Activated T-helper 1 cell treated with Interleukin-2 at 50 U/mL for 16 hours (primary cell): ENCODE results near the gene B3GALNT1.
"Not testable (repeated sequence)": the region's sequence is repeated elsewhere in the genome, so short reads cannot be mapped to it uniquely, and the experiment has no call there.

Experiments
- DNase-seq: peaks from one replicate; pipeline ENCODE4 v3.0.0-alpha.2; 2020; ENCODE audit warnings: low read depth

The B3GALNT1 gene

GRCh38 chr3:161073181-161073580 is 32.0 kb downstream of the B3GALNT1 start:
- DNase-seq = no peak

GRCh38 chr3:161072751-161073150 is 32.4 kb downstream of the B3GALNT1 start:
- DNase-seq = no peak

DNA sequence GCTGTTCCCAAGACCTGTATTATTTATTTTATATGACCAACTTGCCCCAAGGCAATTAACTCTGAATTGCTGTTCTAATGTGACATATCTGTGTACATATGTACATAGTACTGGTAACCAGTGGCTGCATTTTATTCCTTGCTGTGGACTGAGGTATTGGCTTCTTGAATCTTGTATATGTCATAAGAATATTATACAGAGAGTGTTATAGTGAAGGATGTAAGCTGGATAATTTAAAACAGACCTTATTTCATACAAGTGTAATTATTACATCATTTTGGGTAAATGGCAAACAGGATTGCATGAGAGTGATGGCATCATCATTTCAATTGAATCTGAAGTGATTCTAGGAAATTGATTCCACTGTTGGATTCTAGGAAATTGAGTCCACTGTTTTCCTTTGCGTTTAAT is 32.9 kb downstream of the B3GALNT1 start:
- no peak for DNase-seq

GRCh38 chr3:161070980-161071663 is 34.0 kb downstream of the B3GALNT1 start:
- no peak for DNase-seq

- DNase-seq = no peak
Observed at GRCh38 chr3:161070252-161070930, 34.8 kb downstream of the B3GALNT1 start.

DNA sequence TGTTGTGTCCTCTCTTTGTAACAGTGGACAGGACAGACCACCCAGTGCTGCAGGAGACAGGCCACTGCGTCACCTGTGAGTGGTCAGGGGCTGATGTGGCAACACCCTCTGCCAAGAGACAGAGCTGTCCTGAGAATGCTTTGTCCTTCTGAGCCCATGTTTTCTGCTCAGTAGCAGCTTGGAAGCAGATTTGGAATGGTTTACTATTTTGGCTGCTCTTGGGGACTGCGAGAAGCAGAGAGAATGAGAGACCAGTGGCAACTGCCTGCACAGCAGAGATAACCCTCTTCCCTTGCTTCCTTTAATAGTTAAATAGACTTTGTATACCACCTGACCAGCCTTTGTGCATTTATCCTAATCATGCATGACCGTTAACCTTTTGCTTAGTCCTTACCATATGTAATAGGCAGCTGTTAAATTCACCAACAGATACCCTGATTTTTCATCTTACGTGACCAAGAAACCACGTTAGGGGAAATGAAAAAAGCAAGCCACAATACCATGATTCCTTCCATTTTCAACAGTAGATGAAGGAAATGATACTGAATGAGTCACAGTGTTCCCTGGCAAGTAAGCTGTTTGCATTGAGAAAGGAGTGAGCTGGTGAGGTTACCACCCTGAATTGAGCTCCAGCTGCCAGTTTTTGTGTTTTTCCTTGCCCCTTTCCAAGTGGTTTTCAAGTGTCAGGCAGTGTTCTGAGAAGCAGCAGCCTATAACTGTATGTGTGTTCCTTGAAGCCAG is 35.5 kb downstream of the B3GALNT1 start:
- no peak for DNase-seq

- no peak for DNase-seq
Observed at GRCh38 chr3:161067335-161067734, 37.8 kb downstream of the B3GALNT1 start.

DNA sequence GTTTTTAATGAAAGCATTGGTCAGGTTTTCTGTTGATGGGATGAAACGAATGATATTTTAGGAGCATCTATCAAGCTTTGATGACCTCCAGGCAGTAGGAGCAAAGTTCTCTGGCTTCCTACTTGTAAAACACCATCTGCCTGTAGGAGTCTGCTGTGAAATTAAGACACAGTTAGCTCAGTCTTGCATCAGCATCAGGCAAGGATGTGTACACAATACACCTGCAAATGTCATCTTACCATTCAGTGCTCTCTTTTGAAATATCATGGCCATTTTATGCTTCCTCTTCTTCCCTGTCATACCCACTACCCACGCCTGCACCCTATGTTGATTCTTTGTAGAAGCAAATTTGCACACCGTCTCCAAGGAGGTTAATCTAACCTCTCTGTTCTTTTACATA is 38.2 kb downstream of the B3GALNT1 start:
- DNase-seq = no peak

- DNase-seq = no peak
Observed at GRCh38 chr3:161064413-161064812, 40.7 kb downstream of the B3GALNT1 start.

DNA sequence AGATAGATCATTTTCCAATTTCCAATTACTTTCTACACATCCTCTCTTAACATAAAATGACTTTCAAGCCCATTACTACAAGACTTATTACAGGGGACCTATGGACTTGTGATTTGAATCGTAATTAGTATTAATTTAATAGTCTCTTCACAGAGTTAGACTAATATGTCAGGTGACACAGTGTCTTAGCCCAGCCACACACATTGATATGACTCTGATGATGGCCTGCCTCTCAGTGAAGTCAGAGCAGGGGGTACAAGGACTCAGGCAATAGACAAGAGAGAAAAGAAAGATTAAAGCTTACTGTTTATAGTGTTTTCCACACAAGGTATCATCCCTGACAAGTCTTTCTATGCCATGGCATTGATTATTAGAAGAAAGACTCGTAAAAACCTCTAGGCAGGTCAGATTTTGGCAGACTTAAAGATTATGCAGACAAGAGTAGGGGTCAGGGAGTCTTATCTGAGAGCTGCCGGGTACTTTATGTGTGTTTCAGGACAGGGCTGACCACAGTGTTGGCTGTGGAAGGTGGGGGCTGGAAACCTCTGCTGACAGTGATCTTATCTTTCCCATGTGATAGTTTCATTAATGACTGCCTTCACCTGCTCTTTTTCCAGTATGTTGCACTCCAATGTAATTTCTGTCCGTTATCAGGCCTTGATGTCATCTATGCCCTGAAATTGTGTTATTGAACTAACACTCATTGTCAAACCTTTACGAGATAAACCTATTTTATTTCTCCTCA is 50.1 kb downstream of the B3GALNT1 start:
- no peak for DNase-seq

DNA sequence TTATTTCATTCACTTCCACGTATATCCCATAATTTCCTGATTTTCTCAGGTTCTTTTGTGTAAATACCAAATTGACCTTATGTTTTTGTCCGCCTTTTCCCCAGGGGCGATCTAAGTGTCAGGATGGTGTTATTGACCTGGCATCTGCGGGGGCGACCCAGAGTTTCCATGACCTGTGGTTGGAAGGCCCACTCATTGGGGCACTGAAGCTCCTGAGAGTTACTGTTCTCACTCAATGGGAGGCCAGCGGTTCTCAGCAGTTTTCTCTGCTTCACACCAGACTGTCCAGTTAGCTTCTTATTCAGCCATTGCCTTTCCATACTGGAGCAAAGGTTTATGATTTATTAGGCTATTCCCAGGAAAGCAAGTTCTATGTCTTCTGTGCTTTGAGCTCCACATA is 53.3 kb downstream of the B3GALNT1 start:
- DNase-seq = no peak

DNA sequence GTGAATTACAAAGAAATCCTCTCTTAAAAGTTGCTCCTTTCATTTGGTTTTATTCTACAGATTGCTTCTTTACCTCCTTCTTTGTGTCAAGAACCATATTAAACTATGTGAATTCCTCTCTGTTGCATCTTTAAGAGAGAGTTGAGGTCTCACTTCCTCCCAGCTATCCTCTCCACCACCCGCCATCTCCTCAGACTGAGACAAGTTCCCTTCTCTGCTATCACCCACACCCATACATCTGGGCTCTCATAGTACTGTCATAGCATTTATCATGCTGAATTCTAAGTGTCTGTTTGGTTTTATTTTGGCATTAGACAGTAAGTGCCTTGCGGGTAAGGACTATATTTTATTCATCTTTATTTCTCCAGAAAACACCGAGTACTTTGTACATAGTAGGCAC is 54.2 kb downstream of the B3GALNT1 start:
- DNase-seq = no peak

DNA sequence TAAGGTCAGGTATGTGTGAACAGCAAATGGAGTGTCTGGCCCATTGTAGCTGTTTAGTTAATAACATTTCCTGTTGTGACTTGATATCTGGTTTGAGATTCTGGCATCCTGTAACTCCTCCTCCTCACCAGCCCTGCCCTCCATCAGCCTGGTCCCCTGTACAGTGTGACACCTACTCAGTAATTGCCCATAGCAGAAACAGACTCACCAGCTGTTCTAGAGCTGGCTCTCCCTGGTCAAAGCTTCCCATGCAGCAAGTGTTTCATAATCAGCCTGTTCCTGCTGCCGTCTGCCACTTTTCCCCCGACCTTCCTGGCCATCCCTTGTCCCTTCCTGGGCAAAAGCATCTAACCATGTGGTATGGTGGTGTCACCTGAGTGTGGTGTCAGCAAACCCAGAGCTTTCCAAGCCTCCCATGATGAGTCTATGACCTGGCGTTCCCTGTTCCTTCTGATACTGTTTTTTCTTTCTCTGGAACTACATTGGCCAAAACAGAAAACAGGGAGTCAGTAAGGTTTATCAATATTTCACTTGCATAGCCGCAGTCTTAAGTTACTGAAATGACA is 55.4 kb downstream of the B3GALNT1 start:
- no peak for DNase-seq

DNA sequence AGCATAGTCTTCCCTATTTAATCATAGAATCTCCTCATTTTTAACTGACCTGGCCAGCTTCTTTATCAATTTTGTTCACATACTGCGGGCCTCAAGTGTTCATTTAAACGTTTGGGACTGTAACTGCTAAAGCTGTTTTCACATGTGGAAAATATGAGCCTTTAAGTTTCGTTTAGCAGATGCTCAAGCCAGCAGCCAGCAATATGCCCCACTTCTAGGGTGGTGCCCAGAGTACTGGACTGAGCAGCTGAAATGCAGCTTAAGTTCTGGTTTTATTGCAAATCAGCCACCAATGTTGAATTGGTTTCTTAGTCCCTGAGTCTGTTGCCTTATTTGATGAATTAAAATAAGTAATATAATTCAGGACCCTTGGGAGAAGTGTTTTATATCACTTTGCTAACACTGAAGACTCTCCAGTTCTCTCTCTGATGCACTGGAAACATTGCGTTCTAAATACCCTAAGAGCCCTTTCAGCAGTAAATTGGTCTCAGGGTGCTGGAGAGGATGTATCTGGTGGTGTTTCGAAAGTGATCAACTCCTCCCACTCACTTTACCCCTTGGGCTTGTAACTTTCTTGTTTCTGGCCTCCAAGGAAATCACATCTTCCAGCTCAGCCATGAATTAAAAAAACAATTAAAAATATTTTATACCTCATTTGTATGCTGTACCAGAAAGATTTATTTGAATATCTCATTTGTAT is 61.7 kb downstream of the B3GALNT1 start:
- no peak for DNase-seq

GRCh38 chr3:161042023-161042501 is 63.1 kb downstream of the B3GALNT1 start:
- DNase-seq = no peak

GRCh38 chr3:161038725-161039124 is 66.4 kb downstream of the B3GALNT1 start:
- no peak for DNase-seq

DNA sequence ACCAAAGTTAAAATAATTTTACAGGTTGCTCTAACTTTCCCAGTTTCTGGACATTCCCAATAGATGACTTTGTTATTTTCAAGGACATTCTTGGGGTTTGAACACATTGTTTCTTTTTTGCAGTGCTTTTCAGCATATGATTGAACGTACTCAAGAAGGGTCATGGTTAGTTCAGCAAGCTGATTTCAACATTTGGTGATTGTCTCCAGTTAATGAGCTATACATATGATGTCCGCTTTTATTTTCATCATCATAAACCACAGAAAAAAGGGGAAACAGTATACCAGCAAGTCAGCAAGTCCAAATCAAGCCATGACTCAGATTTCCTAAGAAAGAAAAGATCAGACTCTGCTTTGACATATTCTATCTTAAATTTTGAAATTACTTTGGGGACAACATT is 69.4 kb downstream of the B3GALNT1 start:
- no peak for DNase-seq

- not testable (repeated sequence) for DNase-seq
Observed at GRCh38 chr3:161034913-161035550, 70.1 kb downstream of the B3GALNT1 start.
